ENCODE results near the gene CDC23.
"Not testable (repeated sequence)": the region's sequence is repeated elsewhere in the genome, so short reads cannot be mapped to it uniquely, and the experiment has no call there.

Gene CDC23

GRCh38 chr5:138210985-138211384 lies 2.1 kb downstream of the CDC23 start:
- no peak for DNase-seq

GRCh38 chr5:138193859-138194258 lies 19.3 kb downstream of the CDC23 start:
- not testable (repeated sequence) for DNase-seq

GRCh38 chr5:138192826-138193225 lies 20.3 kb downstream of the CDC23 start:
- DNase-seq: no peak

GRCh38 chr5:138188626-138189025 lies 24.5 kb downstream of the CDC23 start:
- DNase-seq: no peak

- DNase-seq: no peak
Measured at GRCh38 chr5:138186002-138186447, 27.1 kb downstream of the CDC23 start.

GRCh38 chr5:138182808-138183207 lies 30.3 kb downstream of the CDC23 start:
- DNase-seq: no peak

GRCh38 chr5:138180841-138181240 lies 32.3 kb downstream of the CDC23 start:
- no peak for DNase-seq

GRCh38 chr5:138180183-138180782 lies 32.8 kb downstream of the CDC23 start:
- DNase-seq: peak; percentile 1

- DNase-seq: no peak
Measured at GRCh38 chr5:138179277-138179857, 33.8 kb downstream of the CDC23 start.

- peak; percentile 78 for DNase-seq
Measured at GRCh38 chr5:138178516-138179276, 34.4 kb downstream of the CDC23 start, which contains the start of the genes BRD8 and KIF20A. BRD8 (minus strand) TSS chr5:138178630; CDS start chr5:138178614, 16 bp downstream. KIF20A (plus strand) TSS chr5:138179112; CDS start chr5:138179681, 569 bp downstream.

GRCh38 chr5:138177941-138178515 lies 35.1 kb downstream of the CDC23 start:
- DNase-seq: no peak

- no peak for DNase-seq
Measured at GRCh38 chr5:138170299-138170698, 42.8 kb downstream of the CDC23 start.

- DNase-seq: no peak
Measured at GRCh38 chr5:138169124-138169523, 44.0 kb downstream of the CDC23 start.

GRCh38 chr5:138163721-138164120 lies 49.4 kb downstream of the CDC23 start:
- DNase-seq: no peak

- no peak for DNase-seq
Measured at GRCh38 chr5:138160706-138161105, 52.4 kb downstream of the CDC23 start.

- no peak for DNase-seq
Measured at GRCh38 chr5:138159666-138160065, 53.5 kb downstream of the CDC23 start.

- DNase-seq: no peak
Measured at GRCh38 chr5:138157626-138158025, 55.5 kb downstream of the CDC23 start.

GRCh38 chr5:138155977-138156376 lies 57.1 kb downstream of the CDC23 start:
- not testable (repeated sequence) for DNase-seq

GRCh38 chr5:138149530-138149929 lies 63.6 kb downstream of the CDC23 start:
- DNase-seq: no peak

- no peak for DNase-seq
Measured at GRCh38 chr5:138148811-138149210, 64.3 kb downstream of the CDC23 start.

- not testable (repeated sequence) for DNase-seq
Measured at GRCh38 chr5:138143578-138143977, 69.5 kb downstream of the CDC23 start.

- DNase-seq: no peak
Measured at GRCh38 chr5:138141734-138142133, 71.4 kb downstream of the CDC23 start.

- no peak for DNase-seq
Measured at GRCh38 chr5:138140268-138140667, 72.9 kb downstream of the CDC23 start.

- no peak for DNase-seq
Measured at GRCh38 chr5:138139781-138140090, 73.4 kb downstream of the CDC23 start.
